HG02970 (cell line): ENCODE results near the gene CLDN15.

Experiments used
- ATAC-seq: cut with Tn5 transposase; IDR thresholded peaks from one replicate; pipeline ENCODE4 v1.9.1; 2021; ENCODE audit warnings: mild to moderate bottlenecking, moderate library complexity, moderate number of reproducible peaks; ENCODE audit not compliant: unreplicated experiment, low FRiP score

CLDN15 gene

GRCh38 chr7:101244375-101245146 lies 7.0 kb upstream of the CLDN15 start, which contains the start of gene FIS1:
Gene FIS1, minus strand, starts transcription at chr7:101245081. Its CDS starts 77 bp downstream, at chr7:101245004.
- ATAC-seq: peak; percentile 81

- ATAC-seq: no peak
Measured at GRCh38 chr7:101243646-101244374, 6.2 kb upstream of the CLDN15 start.

DNA sequence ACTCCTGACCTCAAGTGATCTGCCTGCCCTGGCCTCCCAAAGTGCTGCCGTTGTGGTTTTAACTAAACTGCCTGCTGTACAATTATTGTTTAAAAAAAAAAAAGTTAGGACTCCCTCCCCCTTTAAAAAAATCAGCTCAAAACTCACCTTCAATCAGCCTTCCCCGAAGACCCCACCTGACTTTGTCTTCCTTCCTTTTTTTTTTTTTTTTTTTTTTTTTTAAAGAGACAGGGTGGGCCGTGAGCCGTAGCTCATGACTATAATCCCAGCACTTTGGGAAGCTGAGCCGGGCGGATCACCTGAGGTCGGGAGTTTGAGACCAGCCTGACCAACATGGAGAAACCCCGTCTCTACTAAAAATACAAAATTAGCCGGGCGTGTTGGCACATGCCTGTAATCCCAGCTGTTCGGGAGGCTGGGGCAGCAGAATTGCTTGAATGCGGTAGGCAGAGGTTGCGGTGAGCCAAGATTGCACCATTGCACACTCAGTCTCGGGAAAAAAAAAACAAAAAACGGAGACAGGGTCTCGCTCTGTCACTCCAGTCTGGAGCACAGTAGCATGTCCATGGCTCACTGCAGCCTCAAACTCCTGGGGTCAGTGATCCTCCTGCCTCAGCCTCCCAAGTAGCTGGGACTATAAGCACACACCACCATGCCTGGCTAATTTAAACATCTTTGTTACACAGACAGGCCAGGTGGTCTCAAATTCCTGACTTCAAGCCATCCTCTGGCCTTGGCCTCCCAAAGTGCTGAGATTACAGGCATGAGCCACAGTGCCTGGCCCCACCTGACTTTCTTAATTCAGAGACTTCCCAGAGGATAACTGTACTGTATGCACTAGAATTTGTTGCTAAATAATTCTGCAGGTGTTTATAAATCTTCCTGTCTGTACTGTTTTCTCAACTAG lies 4.1 kb upstream of the CLDN15 start:
- ATAC-seq: no peak

DNA sequence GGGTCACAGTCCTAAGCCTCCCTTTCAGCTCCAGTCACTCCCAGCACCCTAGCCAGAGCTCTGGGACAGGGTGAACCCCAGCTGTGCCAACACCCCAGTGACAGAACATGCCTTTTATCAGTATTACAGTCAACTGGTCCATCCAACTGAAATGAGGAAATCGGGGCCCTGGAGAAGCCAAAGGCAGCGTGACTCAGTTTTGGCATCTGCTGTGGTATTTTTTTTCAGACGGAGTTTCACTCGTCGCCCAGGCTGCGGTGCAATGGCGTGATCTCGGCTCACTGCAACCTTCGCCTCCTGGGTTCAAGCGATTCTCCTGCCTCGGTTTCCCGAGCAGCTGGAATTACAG lies 3.4 kb upstream of the CLDN15 start:
- no peak for ATAC-seq

DNA sequence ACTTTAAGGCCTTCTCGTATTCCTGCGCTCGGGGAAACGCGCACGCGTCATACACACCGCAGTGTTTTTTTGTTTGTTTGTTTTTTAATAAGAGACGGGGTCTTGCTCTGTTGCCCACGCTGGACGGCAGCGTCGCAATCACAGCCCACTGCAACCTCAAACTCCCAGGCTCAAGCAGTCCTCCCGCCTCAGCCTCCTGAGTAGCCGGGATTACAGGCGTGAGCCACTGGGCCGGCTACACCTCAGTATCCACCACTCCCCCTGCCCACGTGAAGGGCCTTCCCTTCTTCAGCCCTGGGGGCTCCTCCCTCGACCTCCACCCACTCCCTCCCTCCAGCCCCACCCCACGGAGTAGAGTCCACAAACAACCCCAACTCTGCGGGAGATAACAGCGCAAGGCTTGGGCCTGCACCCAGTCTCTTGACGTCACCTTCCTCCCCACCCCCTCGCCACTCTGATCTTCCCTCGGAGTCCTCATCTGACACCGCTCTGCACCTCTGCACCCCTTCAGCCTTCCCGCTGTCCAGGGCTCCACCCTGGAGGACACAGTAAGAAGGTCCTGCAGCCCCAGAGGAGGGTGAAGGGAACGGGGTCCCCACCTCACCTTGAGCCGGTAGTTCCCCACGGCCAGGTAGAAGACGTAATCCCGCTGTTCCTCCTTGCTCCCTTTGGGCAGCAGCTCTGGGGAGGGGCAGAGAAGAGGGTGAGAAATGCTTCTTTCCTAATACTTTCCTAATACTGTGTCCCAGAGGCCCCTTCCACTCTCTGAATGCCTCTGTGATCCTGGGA lies 2.8 kb upstream of the CLDN15 start:
- no peak for ATAC-seq

DNA sequence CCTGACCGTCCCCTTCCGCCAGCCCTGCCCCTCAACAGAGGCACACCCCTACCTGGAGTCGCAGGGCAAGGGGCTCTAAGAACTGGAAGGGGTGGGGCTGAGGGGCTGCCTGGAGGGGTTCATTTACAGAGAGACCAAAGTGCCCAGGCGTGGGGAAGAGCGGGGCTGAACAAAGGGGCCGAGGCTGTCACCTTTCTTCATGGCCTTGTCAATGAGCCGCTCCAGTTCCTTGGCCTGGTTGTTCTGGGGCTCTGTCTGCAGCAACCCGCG lies 2.3 kb upstream of the CLDN15 start:
- ATAC-seq: no peak

GRCh38 chr7:101239191-101239950 lies 1.8 kb upstream of the CLDN15 start:
- no peak for ATAC-seq

- ATAC-seq: no peak
Measured at GRCh38 chr7:101238226-101239182, 902 bp upstream of the CLDN15 start.

GRCh38 chr7:101236292-101236835 lies 1.2 kb downstream of the CLDN15 start:
- ATAC-seq: no peak

- ATAC-seq: no peak
Measured at GRCh38 chr7:101235522-101235921, 2.1 kb downstream of the CLDN15 start.

- no peak for ATAC-seq
Measured at GRCh38 chr7:101235050-101235449, 2.6 kb downstream of the CLDN15 start.

DNA sequence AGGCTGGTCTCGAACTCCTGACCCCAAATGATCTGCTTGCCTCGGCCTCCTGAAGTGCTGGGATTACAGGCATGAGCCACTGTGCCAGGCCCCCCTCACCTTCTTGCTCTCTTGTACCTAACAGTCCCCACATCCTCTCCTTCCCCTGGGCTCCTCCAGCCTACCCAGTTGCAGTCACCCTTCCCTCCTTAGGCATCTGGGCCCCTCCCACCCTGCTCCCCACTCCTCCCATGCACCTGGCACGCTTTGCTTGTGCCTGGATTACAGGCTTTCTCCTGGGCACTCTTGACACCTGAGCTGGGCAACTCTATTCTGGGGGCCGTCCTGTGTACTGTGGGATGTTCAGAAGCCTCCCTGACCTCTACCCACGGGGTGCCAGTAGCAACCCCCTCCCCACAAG lies 3.0 kb downstream of the CLDN15 start:
- no peak for ATAC-seq

DNA sequence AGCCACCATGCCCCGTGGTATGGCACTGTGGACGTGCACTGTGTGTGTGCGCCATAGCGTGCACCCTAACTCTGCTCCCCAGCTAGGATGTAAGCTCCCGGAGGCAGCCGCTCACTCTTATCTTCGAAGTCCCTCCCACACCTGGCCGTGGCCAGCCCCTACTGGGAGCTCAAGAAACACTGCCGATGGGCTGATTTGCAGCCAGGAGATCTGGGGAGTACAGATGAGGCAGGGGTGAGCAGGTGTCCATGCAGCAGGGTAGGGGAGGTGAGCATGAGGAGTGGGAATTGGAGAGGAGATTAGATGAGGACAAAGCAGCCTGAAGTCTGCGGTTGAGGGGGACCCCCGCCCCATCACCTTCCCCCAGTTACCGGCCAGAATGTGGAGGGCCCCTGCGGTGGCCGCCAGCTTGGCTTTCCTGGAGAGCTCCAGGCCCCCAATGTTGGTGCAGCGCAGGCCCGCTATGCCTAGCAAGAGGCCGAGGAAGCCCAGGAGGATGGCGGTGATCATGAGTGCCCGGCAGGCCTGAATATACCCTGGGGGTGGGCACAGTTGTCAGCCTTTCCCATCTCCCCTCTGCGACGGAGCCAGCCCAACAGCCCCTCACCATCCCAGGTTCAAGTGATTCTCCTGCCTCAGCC lies 3.6 kb downstream of the CLDN15 start:
- no peak for ATAC-seq

- ATAC-seq: no peak
Measured at GRCh38 chr7:101232141-101232850, 5.3 kb downstream of the CLDN15 start.

DNA sequence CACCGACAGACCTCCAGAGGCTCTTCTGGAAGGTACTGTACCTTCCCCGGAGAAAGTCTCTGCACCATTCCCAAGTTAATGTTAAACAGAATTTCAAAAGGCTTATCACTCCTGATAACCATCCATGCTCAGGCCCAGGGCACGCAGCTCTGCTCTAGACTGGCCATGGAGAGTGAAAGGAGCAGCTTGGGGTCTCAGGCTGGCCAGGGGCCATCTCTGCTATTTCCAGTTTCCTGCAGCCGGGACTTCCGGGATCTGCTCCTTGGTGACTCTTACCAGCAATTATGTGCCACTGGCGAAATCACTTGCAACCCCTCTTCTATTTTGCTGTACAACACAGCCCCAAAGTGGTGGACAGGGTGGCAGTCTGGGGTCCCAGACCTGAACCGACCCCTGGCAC lies 6.0 kb downstream of the CLDN15 start:
- ATAC-seq: no peak

DNA sequence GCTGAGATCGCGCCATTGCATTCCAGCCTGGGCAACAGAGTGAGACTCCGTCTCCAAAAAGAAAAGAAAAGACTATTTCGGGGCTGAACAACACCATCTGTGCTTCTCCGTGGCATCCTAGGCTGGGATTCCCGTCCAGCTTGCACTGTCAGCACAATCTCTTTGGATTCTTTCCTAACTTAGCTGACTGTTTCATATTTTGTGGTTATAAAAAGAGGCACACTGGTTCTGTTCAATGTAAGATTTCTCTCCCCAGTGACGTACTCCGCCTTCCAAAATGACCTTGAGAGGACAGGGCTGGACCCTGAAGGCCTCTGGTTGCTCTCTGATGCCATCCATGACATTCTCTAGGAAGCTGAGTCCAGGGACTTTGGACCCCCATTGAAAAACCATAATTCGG lies 10.9 kb downstream of the CLDN15 start:
- ATAC-seq: no peak

DNA sequence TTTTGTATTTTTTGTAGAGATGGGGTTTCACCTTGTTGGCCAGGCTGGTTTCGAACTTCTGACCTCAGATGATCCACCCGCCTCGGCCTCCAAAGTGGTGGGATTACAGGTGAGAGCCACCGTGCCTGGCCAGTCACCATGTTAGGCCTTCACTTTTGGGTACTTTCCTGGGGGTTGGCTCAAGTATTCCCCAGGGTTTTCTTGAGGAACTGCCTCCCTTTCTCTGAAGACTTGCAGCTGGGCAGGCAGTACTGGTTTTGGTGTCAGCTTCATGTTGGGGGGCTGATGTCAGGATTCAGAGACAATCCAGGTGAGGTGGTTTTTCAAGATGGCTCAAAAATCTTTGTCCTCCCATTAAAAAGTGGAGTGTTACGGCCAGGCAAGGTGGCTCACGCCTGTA lies 12.0 kb downstream of the CLDN15 start:
- no peak for ATAC-seq
